Right lobe of liver (tissue), 6 donors: Measurements from ENCODE around the gene ESRRB. TPM values are rescaled to one million over a fixed set of nuclear protein-coding genes. Genes with fewer than 3 reads are reported as not detected.

Experiments used
- ATAC-seq, 4 donors: fragments of 200-7000 bp; cut with Tn5 transposase; one replicate each; pipeline ENCODE4 v1.9.1; 2020; ENCODE audit warnings: mild to moderate bottlenecking in 4 of 4, moderate library complexity in 4 of 4
- DNase-seq, 3 donors: peaks; one replicate each; pipeline ENCODE4 v3.0.0-alpha.2; 2020
- H3K27ac ChIP-seq, 3 donors: fragments of 200-600 bp; one replicate each; pipeline ENCODE4 v1.8.0; 2022
- H3K27me3 ChIP-seq, 2 donors: fragments of 200-600 bp; one replicate each; pipeline ENCODE4 v1.8.0; 2022
- H3K36me3 ChIP-seq, 4 donors: fragments of 200-600 bp; sonication (generic) in 1 of 4; one replicate each; pipeline versions ENCODE4 v1.5.1 to v1.8.0; 2017 to 2022; ENCODE audit warnings: control low read depth in 1 of 4
- H3K4me1 ChIP-seq, 4 donors: fragments of 200-600 bp; sonication (generic) in 1 of 4; one replicate each; pipeline versions ENCODE4 v1.5.1 to v1.8.0; 2017 to 2022; ENCODE audit warnings: control low read depth in 1 of 4
- H3K4me3 ChIP-seq, 3 donors: fragments of 200-600 bp; one replicate each; pipeline ENCODE4 v1.8.0; 2022
- H3K9me3 ChIP-seq, 4 donors: fragments of 200-600 bp; sonication (generic) in 1 of 4; one replicate each; pipeline versions ENCODE4 v1.5.1 to v1.8.0; 2017 to 2022; ENCODE audit warnings: control low read depth in 1 of 4
- POLR2A ChIP-seq: fragments of 450-650 bp; IDR thresholded peaks from one replicate; pipeline ENCODE4 v1.6.1; 2017; ENCODE audit warnings: antibody characterized with exemption, mild to moderate bottlenecking
- WGBS: methylation state at CpG from one replicate; pipeline ENCODE4 v1.1.6; 2018; ENCODE audit warnings: low coverage, low lambda C conversion rate; ENCODE audit not compliant: insufficient coverage; ENCODE audit errors: missing lambda C conversion rate; 5-methylcytosine and 5-hydroxymethylcytosine counted together
- intact Hi-C, 2 donors: fragments of 100-400 bp; cut with DNase I; formaldehyde crosslinking; loops; one replicate each; pipeline versions ENCODE4 v1.11.2 to v1.14.1; 2022
- total RNA-seq, 6 experiments: library from RNA; depleted of rRNA in 2 of 6; stranded (reverse); fragments of >200 nt in 2 of 6; fragmentation: NEBNext Ultra II Directional in 3 of 6; extraction: Animal tissue kit (Norgen Biotek cat#: 25700) in 3 of 6; gene quantifications; one replicate each; pipeline versions ENCODE4 v1.1.0 to v1.2.4, GENCODE V29; 2016 to 2023
- TF ChIP-seq, protein P1 (sequence below), 4 donors: fragments of 200-600 bp in 3 of 4; fragments of 450-650 bp in 1 of 4; IDR thresholded peaks; one replicate each; pipeline versions ENCODE4 v1.5.1 to v1.8.0; 2016 to 2022; ENCODE audit warnings: antibody characterized with exemption in 4 of 4, mild to moderate bottlenecking in 2 of 4
- donor health status: DM: no; HTN: yes; CAD: no.
- donor health status: DM: no; HTN: no; CAD: no.
- donor health status: DM: no; HTN: no; CAD: no.
- donor health status: DM: no; HTN: yes; CAD: no.
- donor health status: DM: no; HTN: yes; CAD: no.

ESRRB gene
- total RNA-seq, 6 experiments from 2014 or later, result 0.16 to 0.26 (median 0.17) TPM; not detected in 3

DNA sequence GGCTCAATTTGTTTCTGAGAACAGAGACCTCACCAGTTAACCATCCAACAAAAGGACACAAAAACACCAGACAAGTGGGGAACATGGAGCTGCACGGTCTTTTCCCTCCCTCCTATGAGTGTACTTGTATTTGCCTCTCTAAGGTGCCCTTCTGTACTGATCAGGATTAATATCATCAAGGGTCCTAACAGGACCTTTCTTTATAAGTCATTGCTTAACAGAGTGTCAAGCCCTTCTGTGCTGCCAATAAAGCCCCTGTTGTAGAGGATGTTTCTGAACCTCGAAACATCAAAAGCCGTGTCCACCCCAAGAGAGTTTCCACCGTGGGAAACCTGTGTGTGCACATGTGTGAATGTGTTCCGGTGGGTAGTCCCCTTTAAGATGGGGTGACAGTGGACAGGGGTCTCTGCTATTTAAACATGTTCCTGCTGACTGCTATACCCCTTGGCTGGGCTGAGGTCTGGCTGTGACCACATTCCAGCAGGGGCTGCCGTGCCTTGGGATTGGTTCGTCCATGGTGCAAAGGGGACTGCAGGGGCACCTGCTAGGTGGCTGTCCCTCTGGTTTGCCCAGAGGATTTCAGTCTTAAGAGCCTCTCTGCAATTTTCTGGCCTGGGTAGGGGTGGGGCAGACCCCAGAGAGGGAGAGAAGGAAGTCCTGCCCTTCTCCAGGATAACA lies 6.0 kb downstream of the ESRRB start:
- no peak for ATAC-seq
- no peak overlapping the region for H3K4me3 ChIP-seq
- WGBS, result 75% methylated on average over 3 of the region's 7 CpGs
- H3K9me3 ChIP-seq, result no peaks in the 10 kb centered on the region
- intact Hi-C loops, result no loop called here
- H3K27me3 ChIP-seq, result peaks cover 0 to 8% of the 10 kb centered on the region in 2 donors
- H3K27ac ChIP-seq, result no peak overlapping the region
- peaks cover 0 to 7% (median 0%) of the 10 kb centered on the region in 4 donors for H3K4me1 ChIP-seq
- no peaks in the 10 kb centered on the region for H3K36me3 ChIP-seq
- TF ChIP-seq, protein P1, sequence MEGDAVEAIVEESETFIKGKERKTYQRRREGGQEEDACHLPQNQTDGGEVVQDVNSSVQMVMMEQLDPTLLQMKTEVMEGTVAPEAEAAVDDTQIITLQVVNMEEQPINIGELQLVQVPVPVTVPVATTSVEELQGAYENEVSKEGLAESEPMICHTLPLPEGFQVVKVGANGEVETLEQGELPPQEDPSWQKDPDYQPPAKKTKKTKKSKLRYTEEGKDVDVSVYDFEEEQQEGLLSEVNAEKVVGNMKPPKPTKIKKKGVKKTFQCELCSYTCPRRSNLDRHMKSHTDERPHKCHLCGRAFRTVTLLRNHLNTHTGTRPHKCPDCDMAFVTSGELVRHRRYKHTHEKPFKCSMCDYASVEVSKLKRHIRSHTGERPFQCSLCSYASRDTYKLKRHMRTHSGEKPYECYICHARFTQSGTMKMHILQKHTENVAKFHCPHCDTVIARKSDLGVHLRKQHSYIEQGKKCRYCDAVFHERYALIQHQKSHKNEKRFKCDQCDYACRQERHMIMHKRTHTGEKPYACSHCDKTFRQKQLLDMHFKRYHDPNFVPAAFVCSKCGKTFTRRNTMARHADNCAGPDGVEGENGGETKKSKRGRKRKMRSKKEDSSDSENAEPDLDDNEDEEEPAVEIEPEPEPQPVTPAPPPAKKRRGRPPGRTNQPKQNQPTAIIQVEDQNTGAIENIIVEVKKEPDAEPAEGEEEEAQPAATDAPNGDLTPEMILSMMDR (IDR thresholded peaks at IDR 0.05), result no peak
- TF ChIP-seq POLR2A, result no peak
- DNase-seq, result no peak

DNA sequence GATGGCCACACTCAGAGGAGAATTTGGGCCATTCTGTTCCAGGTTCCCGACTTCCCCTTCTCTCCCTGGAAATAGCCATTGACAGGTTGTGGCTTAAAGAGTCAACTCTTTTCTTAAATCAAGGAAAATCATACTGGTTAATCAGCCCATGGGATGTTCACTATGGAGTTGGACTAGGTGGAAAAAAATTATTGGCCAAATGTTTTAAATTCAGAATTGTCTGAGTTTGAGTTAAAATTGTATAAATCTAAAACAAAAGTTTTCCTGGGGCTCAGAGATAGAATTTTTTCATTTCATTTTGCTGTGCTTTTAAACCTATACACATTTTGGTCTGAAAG lies 6.5 kb downstream of the ESRRB start:
- intact Hi-C loops, result no loop called here
- H3K27ac ChIP-seq, result no peak overlapping the region
- peaks cover 0 to 4% of the 10 kb centered on the region in 2 donors for H3K27me3 ChIP-seq
- no peaks in the 10 kb centered on the region for H3K9me3 ChIP-seq
- H3K36me3 ChIP-seq, result no peaks in the 10 kb centered on the region
- DNase-seq (no peak), ATAC-seq (no peak)
- 46% methylated on average over 1 of the region's 1 CpG for WGBS
- peaks cover 0 to 2% (median 0%) of the 10 kb centered on the region in 4 donors for H3K4me1 ChIP-seq
- TF ChIP-seq POLR2A, result no peak
- TF ChIP-seq, protein P1 (IDR thresholded peaks at IDR 0.05), result no peak
- H3K4me3 ChIP-seq, result no peak overlapping the region

DNA sequence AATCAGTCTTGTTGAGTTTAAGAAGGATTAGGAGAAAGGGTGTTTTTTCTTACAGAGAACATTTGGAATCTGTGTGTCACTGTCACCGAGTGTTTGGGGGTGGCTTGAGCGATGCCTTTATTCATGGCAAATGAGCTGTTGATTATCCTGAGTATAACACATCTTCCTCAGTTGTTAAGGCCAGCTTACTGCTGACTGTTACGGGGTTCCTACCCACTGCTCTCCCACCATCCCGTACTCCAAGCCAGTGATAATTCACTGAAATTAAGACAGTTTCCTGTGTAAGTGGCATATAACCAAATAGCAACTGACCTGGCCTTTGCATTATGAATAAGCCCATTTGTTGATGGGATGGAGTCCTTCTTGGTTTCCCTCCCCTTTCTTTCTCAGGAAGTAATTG lies 9.5 kb downstream of the ESRRB start:
- WGBS, result 41% methylated on average over 4 of the region's 4 CpGs
- no peak overlapping the region for H3K4me3 ChIP-seq
- no peaks in the 10 kb centered on the region for H3K36me3 ChIP-seq
- no peak overlapping the region for H3K27ac ChIP-seq
- intact Hi-C loops, result no loop called here
- no peak for ATAC-seq
- no peaks in the 10 kb centered on the region for H3K27me3 ChIP-seq
- no peaks in the 10 kb centered on the region for H3K4me1 ChIP-seq
- H3K9me3 ChIP-seq, result no peaks in the 10 kb centered on the region
- TF ChIP-seq, protein P1 (IDR thresholded peaks at IDR 0.05), result no peak
- TF ChIP-seq POLR2A, result no peak
- no peak for DNase-seq

DNA sequence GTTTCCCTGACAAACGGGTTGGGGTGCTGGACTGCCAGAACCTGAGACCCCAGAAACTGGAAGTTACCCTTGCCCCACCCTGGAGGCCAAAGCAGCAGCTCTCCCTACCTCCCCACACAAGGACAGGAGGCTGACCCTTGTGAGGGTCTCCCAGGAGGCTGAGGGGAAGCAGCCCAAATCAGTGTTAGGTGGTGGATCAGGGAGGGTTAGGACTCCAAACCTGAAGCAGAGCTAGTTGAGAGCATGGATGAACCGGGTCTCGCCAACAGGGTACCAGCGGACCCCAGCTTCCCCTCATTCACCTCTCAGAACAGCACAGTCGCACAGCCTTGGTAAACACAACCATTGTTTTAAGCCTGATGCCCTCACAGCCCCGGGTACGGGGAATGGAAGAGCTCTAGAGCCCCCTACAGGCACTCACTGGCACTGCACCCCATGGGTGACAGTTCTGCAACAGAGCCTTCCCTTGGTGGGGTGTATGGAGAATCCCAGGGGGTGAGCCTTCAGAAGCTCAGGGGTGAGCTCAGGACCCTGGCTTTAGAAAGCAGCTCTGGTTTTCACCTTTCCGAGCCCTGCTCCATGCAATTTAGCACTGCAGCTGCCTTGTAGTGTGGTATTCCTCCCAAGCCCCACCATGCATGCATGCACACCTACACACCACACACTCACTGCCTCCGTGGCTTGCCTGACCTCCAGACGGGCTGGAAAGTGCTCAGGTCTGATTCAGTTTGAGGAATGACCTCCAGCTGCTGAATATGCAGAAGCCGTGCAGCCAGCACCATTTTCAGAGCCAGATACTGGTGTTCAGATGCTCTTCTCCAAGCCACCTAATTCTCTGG lies 11.2 kb downstream of the ESRRB start:
- TF ChIP-seq POLR2A, result no peak
- TF ChIP-seq, protein P1 (IDR thresholded peaks at IDR 0.05), result peak; percentile 87 to 98 (median 96)
- ATAC-seq, result peak; percentile 94 to 99 (median 97)

More for the DNA sequence above, 11.2 kb downstream of the ESRRB start:
- H3K4me1 ChIP-seq, result no peaks in the 10 kb centered on the region
- H3K27ac ChIP-seq, result no peak overlapping the region
- DNase-seq, result peak; percentile 66 to 72 (median 67)
- intact Hi-C loops, result no loop called here
- WGBS, result 17% methylated on average over 7 of the region's 11 CpGs
- no peaks in the 10 kb centered on the region for H3K9me3 ChIP-seq
- no peaks in the 10 kb centered on the region for H3K36me3 ChIP-seq
- H3K4me3 ChIP-seq, result no peak overlapping the region
- no peaks in the 10 kb centered on the region for H3K27me3 ChIP-seq
